GM12873 (cell line): Measurements from ENCODE around the gene PEMT.

Experiments
- TF ChIP-seq, protein P1 (sequence below): IDR thresholded peaks from 2 replicates; pipeline ENCODE4 v1.5.1; 2012; ENCODE audit warnings: low read depth, mild to moderate bottlenecking, moderate library complexity, low read length, control low read depth; ENCODE audit not compliant: insufficient read depth; ENCODE audit errors: missing control alignments

Gene PEMT

GRCh38 chr17:17512866-17513265 is 78.6 kb downstream of the PEMT start:
- TF ChIP-seq, protein P1, sequence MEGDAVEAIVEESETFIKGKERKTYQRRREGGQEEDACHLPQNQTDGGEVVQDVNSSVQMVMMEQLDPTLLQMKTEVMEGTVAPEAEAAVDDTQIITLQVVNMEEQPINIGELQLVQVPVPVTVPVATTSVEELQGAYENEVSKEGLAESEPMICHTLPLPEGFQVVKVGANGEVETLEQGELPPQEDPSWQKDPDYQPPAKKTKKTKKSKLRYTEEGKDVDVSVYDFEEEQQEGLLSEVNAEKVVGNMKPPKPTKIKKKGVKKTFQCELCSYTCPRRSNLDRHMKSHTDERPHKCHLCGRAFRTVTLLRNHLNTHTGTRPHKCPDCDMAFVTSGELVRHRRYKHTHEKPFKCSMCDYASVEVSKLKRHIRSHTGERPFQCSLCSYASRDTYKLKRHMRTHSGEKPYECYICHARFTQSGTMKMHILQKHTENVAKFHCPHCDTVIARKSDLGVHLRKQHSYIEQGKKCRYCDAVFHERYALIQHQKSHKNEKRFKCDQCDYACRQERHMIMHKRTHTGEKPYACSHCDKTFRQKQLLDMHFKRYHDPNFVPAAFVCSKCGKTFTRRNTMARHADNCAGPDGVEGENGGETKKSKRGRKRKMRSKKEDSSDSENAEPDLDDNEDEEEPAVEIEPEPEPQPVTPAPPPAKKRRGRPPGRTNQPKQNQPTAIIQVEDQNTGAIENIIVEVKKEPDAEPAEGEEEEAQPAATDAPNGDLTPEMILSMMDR = no peak

DNA sequence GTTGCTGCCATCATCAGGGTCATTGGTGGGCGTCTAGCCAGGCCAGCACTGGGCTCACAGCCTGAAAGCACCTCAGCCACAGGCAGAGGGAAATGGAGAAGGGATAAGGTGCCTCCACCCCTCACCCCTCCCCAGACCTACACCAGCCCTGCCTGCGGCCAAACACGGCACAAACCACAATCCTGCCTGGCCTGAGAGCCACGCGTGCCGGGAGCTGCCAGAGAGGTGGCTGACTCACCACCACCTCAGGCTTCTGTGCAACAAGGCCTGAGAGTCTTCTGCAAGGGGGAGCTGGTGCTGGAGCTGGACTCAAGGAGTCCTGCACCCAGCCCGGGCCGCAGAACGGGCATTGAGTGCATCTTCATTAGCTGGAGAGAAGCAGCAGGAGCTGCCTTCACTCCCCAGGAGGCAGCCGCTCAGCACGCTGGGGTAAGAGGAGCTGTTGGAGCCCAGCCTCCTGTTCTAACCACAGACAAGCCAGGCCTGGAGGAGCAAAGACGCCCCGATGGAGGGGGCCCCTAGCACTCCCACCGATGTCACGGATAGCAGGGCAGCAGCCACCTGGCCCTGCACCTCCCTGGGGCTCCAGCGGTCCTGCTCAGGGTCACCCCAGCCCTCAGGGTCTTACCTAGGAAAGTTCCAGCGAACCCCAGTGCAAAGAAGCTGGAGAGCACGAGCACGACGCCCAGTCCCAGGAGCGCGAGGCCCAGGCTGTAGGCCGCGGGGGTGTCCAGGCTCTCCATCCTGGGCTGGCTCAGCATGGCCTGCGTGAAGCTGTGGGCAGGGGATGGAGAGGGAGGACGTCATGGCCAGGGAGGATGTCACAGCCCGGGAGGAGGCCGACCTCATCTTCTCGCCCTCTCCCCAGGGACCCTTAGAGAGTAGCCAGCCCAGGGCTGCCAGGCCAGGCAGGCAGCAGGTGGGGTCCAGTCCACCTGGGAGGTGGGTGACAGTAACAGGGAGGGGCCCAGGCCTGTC is 79.3 kb downstream of the PEMT start:
- TF ChIP-seq, protein P1 = no peak

- TF ChIP-seq, protein P1 = no peak
Observed at GRCh38 chr17:17511293-17511741, 80.2 kb downstream of the PEMT start.

GRCh38 chr17:17510456-17511292 is 80.8 kb downstream of the PEMT start:
- TF ChIP-seq, protein P1 = no peak

- TF ChIP-seq, protein P1 = no peak
Observed at GRCh38 chr17:17509601-17510425, 81.7 kb downstream of the PEMT start.

- TF ChIP-seq, protein P1 = no peak
Observed at GRCh38 chr17:17508646-17509591, 82.6 kb downstream of the PEMT start.
